Ishikawa (cell line): ENCODE results near the gene RSPO3.

Experiments
- CEBPB ChIP-seq: IDR thresholded peaks from 2 replicates; pipeline ENCODE4 v1.6.1; 2012
- CREB1 ChIP-seq: IDR thresholded peaks from 2 replicates; pipeline ENCODE4 v1.6.1; 2012; ENCODE audit warnings: low read depth
- EGR1 ChIP-seq: IDR thresholded peaks from 2 replicates; pipeline ENCODE4 v1.6.1; 2012
- EP300 ChIP-seq: IDR thresholded peaks from 2 replicates; pipeline ENCODE4 v1.6.1; 2012; ENCODE audit warnings: borderline replicate concordance
- FOXM1 ChIP-seq: IDR thresholded peaks from 2 replicates; pipeline ENCODE4 v1.6.1; 2012; ENCODE audit warnings: low read depth, borderline replicate concordance
- NFIC ChIP-seq: IDR thresholded peaks from 2 replicates; pipeline ENCODE4 v1.6.1; 2012
- RAD21 ChIP-seq: IDR thresholded peaks from 2 replicates; pipeline ENCODE4 v1.6.1; 2012; ENCODE audit warnings: low read depth
- TAF1 ChIP-seq: IDR thresholded peaks from 2 replicates; pipeline ENCODE4 v1.6.1; 2012; ENCODE audit warnings: low read depth, mild to moderate bottlenecking
- TCF12 ChIP-seq: IDR thresholded peaks from 2 replicates; pipeline ENCODE4 v1.6.1; 2012; ENCODE audit warnings: low read depth
- TEAD4 ChIP-seq: IDR thresholded peaks from 2 replicates; pipeline ENCODE4 v1.6.1; 2012
- YY1 ChIP-seq: IDR thresholded peaks from 2 replicates; pipeline ENCODE4 v1.6.1; 2012; ENCODE audit warnings: low read depth
- ZBTB7A ChIP-seq: IDR thresholded peaks from 2 replicates; pipeline ENCODE4 v1.6.1; 2012; ENCODE audit warnings: low read depth
- TF ChIP-seq, protein P1 (sequence below): IDR thresholded peaks from 2 replicates; pipeline ENCODE4 v1.6.1; 2012
- TF ChIP-seq, protein P2 (sequence below): IDR thresholded peaks from 2 replicates; pipeline ENCODE4 v1.6.1; 2012; ENCODE audit warnings: low read depth, mild to moderate bottlenecking
- TF ChIP-seq, protein P3 (sequence below): IDR thresholded peaks from 2 replicates; pipeline ENCODE4 v1.6.1; 2012

RSPO3 gene

DNA sequence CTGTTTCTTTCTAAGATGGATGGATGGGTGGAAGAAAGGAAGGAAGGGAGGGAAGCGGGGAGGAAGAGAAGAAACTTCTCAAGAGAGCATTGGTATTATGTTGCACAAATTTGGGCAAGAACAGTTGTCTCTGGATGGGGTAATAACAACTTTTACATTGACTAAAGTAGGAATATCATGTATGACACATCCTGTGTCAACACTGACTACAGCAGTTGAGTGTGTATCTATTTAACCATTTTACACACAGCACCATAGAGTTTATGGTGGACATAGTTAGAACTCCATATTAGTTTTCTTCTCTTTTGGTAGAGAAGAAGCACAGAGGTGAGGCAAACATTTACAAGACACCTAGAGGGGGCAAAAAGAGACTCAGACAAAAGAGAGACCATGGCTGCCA lies 103.9 kb downstream of the RSPO3 start:
- TF ChIP-seq, protein P1, sequence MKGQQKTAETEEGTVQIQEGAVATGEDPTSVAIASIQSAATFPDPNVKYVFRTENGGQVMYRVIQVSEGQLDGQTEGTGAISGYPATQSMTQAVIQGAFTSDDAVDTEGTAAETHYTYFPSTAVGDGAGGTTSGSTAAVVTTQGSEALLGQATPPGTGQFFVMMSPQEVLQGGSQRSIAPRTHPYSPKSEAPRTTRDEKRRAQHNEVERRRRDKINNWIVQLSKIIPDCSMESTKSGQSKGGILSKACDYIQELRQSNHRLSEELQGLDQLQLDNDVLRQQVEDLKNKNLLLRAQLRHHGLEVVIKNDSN = no peak
- TF ChIP-seq RAD21 = no peak
- TF ChIP-seq CREB1 = no peak
- no peak for TF ChIP-seq TCF12
- TF ChIP-seq TEAD4 = no peak
- TF ChIP-seq, protein P2, sequence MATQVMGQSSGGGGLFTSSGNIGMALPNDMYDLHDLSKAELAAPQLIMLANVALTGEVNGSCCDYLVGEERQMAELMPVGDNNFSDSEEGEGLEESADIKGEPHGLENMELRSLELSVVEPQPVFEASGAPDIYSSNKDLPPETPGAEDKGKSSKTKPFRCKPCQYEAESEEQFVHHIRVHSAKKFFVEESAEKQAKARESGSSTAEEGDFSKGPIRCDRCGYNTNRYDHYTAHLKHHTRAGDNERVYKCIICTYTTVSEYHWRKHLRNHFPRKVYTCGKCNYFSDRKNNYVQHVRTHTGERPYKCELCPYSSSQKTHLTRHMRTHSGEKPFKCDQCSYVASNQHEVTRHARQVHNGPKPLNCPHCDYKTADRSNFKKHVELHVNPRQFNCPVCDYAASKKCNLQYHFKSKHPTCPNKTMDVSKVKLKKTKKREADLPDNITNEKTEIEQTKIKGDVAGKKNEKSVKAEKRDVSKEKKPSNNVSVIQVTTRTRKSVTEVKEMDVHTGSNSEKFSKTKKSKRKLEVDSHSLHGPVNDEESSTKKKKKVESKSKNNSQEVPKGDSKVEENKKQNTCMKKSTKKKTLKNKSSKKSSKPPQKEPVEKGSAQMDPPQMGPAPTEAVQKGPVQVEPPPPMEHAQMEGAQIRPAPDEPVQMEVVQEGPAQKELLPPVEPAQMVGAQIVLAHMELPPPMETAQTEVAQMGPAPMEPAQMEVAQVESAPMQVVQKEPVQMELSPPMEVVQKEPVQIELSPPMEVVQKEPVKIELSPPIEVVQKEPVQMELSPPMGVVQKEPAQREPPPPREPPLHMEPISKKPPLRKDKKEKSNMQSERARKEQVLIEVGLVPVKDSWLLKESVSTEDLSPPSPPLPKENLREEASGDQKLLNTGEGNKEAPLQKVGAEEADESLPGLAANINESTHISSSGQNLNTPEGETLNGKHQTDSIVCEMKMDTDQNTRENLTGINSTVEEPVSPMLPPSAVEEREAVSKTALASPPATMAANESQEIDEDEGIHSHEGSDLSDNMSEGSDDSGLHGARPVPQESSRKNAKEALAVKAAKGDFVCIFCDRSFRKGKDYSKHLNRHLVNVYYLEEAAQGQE = no peak
- no peak for TF ChIP-seq EP300

DNA sequence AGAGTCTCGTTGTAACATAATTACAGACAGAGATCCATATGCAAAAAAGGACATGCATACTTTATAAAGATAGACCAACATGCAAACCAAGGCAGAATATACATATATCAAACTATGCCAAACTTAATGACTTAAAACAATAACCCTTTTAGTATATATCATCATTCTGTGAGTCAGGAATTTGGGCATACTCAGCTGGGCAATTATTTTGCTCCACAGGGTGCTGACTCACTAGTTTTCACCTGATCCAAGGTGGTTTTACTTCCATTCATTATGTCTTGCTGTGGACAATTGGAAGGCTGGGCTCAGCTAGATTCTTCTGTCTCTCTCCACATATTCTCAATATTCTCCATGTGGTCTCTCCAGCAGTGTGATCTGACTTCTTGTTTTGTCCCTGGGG lies 107.0 kb downstream of the RSPO3 start:
- TF ChIP-seq TCF12 (no peak), TAF1 (no peak), ZBTB7A (no peak), NFIC (no peak), EP300 (0 out of 2 replicates have a peak, but pooled peaks have one; percentile 19), FOXM1 (no peak), TEAD4 (peak; percentile 58)
- TF ChIP-seq, protein P3, sequence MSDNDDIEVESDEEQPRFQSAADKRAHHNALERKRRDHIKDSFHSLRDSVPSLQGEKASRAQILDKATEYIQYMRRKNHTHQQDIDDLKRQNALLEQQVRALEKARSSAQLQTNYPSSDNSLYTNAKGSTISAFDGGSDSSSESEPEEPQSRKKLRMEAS = no peak
- TF ChIP-seq, protein P2 = no peak

DNA sequence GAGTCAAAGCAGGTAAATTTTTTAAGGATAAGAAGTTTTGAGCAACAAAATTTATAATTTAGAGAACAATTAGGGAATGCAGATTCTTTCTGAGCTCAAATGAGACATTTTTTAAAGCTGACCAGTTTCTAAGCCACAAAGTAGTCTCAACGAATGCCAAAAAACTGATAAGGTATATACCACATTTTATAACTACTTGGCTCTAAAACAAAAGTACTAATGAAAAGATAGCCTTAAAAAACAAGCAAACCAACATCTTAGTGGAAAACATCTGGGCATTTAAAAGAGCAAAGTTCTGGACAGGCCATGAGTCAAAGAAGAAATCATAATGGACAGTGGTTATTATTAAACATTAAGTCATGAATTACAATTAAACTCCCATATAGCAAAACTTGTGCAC lies 125.0 kb downstream of the RSPO3 start:
- TF ChIP-seq NFIC (no peak), EP300 (no peak), RAD21 (no peak), EGR1 (no peak), TEAD4 (no peak), TAF1 (no peak), CEBPB (no peak), YY1 (no peak), FOXM1 (no peak), ZBTB7A (no peak), CREB1 (no peak), TCF12 (no peak)
- TF ChIP-seq, protein P3 = no peak
- TF ChIP-seq, protein P2 = no peak
- TF ChIP-seq, protein P1 = no peak
